Measurements from ENCODE around the gene PPIE.

Gene PPIE

DNA sequence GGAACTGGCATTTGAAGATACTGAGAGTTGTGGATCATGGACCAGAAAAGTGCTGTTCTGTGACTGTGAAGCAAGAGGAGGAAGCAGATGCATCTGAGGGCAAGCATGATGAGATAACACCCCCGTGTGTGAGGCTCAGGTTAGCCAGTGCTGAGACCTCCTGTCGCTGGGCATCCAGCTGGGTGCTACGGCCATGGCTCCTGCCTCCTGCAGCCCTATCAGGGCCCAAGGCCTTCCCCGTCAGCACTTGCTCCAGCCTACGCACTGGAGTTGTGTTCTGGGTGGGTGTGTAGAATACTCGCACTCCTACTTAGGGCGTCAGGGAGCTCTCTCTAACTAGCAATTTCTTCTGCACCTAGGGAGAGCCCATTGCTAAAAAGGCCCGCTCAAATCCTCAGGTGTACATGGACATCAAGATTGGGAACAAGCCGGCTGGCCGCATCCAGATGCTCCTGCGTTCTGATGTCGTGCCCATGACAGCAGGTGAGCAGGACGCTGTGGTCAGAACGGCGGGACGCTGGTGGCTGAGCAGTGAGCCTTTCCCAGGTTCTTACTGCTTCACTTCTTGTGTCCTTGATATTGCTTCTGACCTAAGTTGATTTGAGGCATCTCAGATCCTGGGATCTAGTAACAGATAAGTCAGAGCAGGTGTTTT lies 6.5 kb downstream of the PPIE start:
- Histone ChIP-seq H3K36me3 (replicated peaks; ENCODE audit: low read depth, low read length) (peaks cover 35% of the 10 kb centered on the region), H3K4me2 (ENCODE audit: low read length) (no peak overlapping the region), H3K4me3 (ENCODE audit: low read length) (no peak overlapping the region), H3K79me2 (ENCODE audit: low read length) (peaks cover 4% of the 10 kb centered on the region), H3K9ac (ENCODE audit: low read length) (no peak overlapping the region), H3K27me3 (ENCODE audit: low read depth, low read length) (no peaks in the 10 kb centered on the region), H2AFZ (ENCODE audit: low read depth, low read length) (no peak overlapping the region), H3K4me1 (ENCODE audit: low read length) (peaks cover 6% of the 10 kb centered on the region), H4K20me1 (ENCODE audit: insufficient read depth, low read length) (no peaks in the 10 kb centered on the region), H3K9me3 (ENCODE audit: insufficient read depth, low read length) (no peaks in the 10 kb centered on the region), H3K27ac (ENCODE audit: low read length) (no peak overlapping the region)
- no peak for TF ChIP-seq EZH2phosphoT487 (IDR thresholded peaks at IDR 0.05; ENCODE audit: low read depth)
- TF ChIP-seq, protein P1, sequence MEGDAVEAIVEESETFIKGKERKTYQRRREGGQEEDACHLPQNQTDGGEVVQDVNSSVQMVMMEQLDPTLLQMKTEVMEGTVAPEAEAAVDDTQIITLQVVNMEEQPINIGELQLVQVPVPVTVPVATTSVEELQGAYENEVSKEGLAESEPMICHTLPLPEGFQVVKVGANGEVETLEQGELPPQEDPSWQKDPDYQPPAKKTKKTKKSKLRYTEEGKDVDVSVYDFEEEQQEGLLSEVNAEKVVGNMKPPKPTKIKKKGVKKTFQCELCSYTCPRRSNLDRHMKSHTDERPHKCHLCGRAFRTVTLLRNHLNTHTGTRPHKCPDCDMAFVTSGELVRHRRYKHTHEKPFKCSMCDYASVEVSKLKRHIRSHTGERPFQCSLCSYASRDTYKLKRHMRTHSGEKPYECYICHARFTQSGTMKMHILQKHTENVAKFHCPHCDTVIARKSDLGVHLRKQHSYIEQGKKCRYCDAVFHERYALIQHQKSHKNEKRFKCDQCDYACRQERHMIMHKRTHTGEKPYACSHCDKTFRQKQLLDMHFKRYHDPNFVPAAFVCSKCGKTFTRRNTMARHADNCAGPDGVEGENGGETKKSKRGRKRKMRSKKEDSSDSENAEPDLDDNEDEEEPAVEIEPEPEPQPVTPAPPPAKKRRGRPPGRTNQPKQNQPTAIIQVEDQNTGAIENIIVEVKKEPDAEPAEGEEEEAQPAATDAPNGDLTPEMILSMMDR (IDR thresholded peaks at IDR 0.05; ENCODE audit: low read depth, low read length), result no peak

- Histone ChIP-seq H3K9me3 (ENCODE audit: insufficient read depth, low read length) (no peaks in the 10 kb centered on the region), H2AFZ (ENCODE audit: low read depth, low read length) (no peak overlapping the region), H3K27ac (ENCODE audit: low read length) (no peak overlapping the region), H3K4me2 (ENCODE audit: low read length) (no peak overlapping the region), H3K4me3 (ENCODE audit: low read length) (no peak overlapping the region), H4K20me1 (ENCODE audit: insufficient read depth, low read length) (no peaks in the 10 kb centered on the region), H3K79me2 (ENCODE audit: low read length) (no peaks in the 10 kb centered on the region), H3K27me3 (ENCODE audit: low read depth, low read length) (no peaks in the 10 kb centered on the region), H3K4me1 (ENCODE audit: low read length) (no peaks in the 10 kb centered on the region), H3K36me3 (replicated peaks; ENCODE audit: low read depth, low read length) (peaks cover 41% of the 10 kb centered on the region), H3K9ac (ENCODE audit: low read length) (no peak overlapping the region)
- TF ChIP-seq, protein P1 (IDR thresholded peaks at IDR 0.05; ENCODE audit: low read depth, low read length), result no peak
- no peak for TF ChIP-seq EZH2phosphoT487 (IDR thresholded peaks at IDR 0.05; ENCODE audit: low read depth)
Observed at GRCh38 chr1:39751595-39751994, 12.9 kb downstream of the PPIE start.

DNA sequence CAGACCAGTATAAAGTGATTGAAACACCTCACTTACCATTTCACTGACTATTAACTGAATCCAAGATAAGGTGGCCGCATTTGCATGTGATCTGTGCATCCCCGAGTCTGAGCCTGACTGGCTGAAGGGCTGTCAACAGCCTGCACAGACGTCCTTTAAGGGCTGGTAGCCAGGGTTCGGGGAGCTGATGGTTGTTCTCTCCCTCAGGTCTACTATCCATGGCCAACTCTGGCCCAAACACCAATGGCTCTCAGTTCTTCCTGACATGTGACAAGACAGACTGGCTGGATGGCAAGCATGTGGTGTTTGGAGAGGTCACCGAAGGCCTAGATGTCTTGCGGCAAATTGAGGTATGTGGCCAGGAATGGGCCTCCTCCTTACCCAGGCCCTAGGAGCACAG lies 14.0 kb downstream of the PPIE start:
- Histone ChIP-seq H3K27ac (ENCODE audit: low read length) (no peak overlapping the region), H2AFZ (ENCODE audit: low read depth, low read length) (no peak overlapping the region), H3K9me3 (ENCODE audit: insufficient read depth, low read length) (no peaks in the 10 kb centered on the region), H3K27me3 (ENCODE audit: low read depth, low read length) (no peaks in the 10 kb centered on the region), H3K36me3 (replicated peaks; ENCODE audit: low read depth, low read length) (peaks cover 34% of the 10 kb centered on the region), H3K4me2 (ENCODE audit: low read length) (no peak overlapping the region), H4K20me1 (ENCODE audit: insufficient read depth, low read length) (no peaks in the 10 kb centered on the region), H3K4me1 (ENCODE audit: low read length) (no peaks in the 10 kb centered on the region), H3K4me3 (ENCODE audit: low read length) (no peak overlapping the region), H3K9ac (ENCODE audit: low read length) (no peak overlapping the region), H3K79me2 (ENCODE audit: low read length) (no peaks in the 10 kb centered on the region)
- TF ChIP-seq, protein P1 (IDR thresholded peaks at IDR 0.05; ENCODE audit: low read depth, low read length), result no peak
- TF ChIP-seq EZH2phosphoT487 (IDR thresholded peaks at IDR 0.05; ENCODE audit: low read depth), result no peak

GRCh38 chr1:39753132-39754025 lies 14.7 kb downstream of the PPIE start:
- Histone ChIP-seq H3K79me2 (ENCODE audit: low read length) (no peaks in the 10 kb centered on the region), H3K9me3 (ENCODE audit: insufficient read depth, low read length) (no peaks in the 10 kb centered on the region), H3K27me3 (ENCODE audit: low read depth, low read length) (no peaks in the 10 kb centered on the region), H4K20me1 (ENCODE audit: insufficient read depth, low read length) (no peaks in the 10 kb centered on the region), H2AFZ (ENCODE audit: low read depth, low read length) (no peak overlapping the region), H3K9ac (ENCODE audit: low read length) (no peak overlapping the region), H3K36me3 (replicated peaks; ENCODE audit: low read depth, low read length) (peaks cover 33% of the 10 kb centered on the region), H3K4me2 (ENCODE audit: low read length) (no peak overlapping the region), H3K4me3 (ENCODE audit: low read length) (no peak overlapping the region), H3K4me1 (ENCODE audit: low read length) (no peaks in the 10 kb centered on the region), H3K27ac (ENCODE audit: low read length) (no peak overlapping the region)
- TF ChIP-seq, protein P1 (IDR thresholded peaks at IDR 0.05; ENCODE audit: low read depth, low read length), result no peak
- no peak for TF ChIP-seq EZH2phosphoT487 (IDR thresholded peaks at IDR 0.05; ENCODE audit: low read depth)
